ENCODE data around the gene OGDH.

OGDH gene

DNA sequence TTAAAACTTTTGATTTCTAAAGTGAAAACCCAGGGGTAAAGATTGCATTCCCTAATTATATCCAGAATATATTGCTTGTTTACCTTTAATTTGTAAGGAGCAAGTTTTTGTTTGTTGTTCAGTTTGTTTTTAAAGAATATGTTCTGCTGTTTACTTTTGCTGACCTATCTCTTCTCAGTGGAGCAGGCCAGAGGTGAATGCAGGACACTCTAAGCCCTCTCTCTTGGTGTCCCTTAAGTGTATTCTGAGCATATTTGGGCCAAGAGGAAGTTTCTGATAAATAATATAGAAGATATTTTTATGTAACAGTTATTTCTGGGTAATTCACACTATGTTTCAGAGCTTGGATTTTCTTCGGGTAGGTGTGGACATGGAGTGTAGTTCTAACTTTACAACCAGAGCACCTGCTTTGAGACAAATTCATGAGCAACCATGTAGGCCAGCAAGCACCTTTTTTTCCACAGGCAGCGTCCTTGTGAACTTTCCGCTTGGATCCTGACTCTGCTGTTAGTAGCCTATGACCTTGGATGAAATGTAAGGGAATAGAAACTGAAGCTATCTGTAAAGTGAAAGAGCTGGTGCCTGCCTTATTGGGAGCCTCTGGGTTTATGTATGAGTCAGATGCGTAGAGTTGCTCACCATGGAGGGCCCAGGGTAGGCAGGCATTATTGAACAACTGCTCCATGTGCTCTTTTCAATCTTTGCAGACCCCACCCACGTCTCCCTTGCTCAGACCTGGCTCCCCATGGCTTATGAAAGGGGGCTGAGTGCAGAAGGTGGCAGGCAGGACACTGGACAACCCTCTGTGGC lies 16.1 kb downstream of the OGDH start:
- Histone ChIP-seq H3K4me1 (ENCODE audit: control insufficient read depth in 1 of 2, insufficient read depth in 1 of 2, low read depth in 1 of 2, low read length in 1 of 2) (peaks cover 28 to 39% of the 10 kb centered on the region in 2 experiments), H3K27ac (peak overlapping the region; percentile 78)

GRCh38 chr7:44624318-44624717 lies 17.9 kb downstream of the OGDH start:
- Histone ChIP-seq H3K27me3 (no peaks in the 10 kb centered on the region), H3K36me3 (peaks cover 32% of the 10 kb centered on the region), H3K27ac (peak overlapping the region; percentile 16), H3K4me1 (ENCODE audit: control insufficient read depth in 1 of 2, insufficient read depth in 1 of 2, low read depth in 1 of 2, low read length in 1 of 2) (peaks cover 38 to 41% of the 10 kb centered on the region in 2 experiments), H3K9me3 (no peaks in the 10 kb centered on the region), H3K4me3 (ENCODE audit: low read depth in 1 of 2, low read length in 1 of 2) (no peak overlapping the region)
- TF ChIP-seq, protein P1, sequence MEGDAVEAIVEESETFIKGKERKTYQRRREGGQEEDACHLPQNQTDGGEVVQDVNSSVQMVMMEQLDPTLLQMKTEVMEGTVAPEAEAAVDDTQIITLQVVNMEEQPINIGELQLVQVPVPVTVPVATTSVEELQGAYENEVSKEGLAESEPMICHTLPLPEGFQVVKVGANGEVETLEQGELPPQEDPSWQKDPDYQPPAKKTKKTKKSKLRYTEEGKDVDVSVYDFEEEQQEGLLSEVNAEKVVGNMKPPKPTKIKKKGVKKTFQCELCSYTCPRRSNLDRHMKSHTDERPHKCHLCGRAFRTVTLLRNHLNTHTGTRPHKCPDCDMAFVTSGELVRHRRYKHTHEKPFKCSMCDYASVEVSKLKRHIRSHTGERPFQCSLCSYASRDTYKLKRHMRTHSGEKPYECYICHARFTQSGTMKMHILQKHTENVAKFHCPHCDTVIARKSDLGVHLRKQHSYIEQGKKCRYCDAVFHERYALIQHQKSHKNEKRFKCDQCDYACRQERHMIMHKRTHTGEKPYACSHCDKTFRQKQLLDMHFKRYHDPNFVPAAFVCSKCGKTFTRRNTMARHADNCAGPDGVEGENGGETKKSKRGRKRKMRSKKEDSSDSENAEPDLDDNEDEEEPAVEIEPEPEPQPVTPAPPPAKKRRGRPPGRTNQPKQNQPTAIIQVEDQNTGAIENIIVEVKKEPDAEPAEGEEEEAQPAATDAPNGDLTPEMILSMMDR (IDR thresholded peaks at IDR 0.05): no peak

More for the DNA sequence above, 16.1 kb downstream of the OGDH start:
- H3K9me3 ChIP-seq: no peaks in the 10 kb centered on the region
- TF ChIP-seq, protein P1 (IDR thresholded peaks at IDR 0.05): no peak
- H3K4me3 ChIP-seq (ENCODE audit: low read depth in 1 of 2, low read length in 1 of 2): no peak overlapping the region
- H3K27me3 ChIP-seq: no peaks in the 10 kb centered on the region
- peaks cover 39% of the 10 kb centered on the region for H3K36me3 ChIP-seq

- Histone ChIP-seq H3K27ac (peak overlapping the region; percentile 58), H3K4me1 (ENCODE audit: control insufficient read depth in 1 of 2, insufficient read depth in 1 of 2, low read depth in 1 of 2, low read length in 1 of 2) (peaks cover 50 to 53% of the 10 kb centered on the region in 2 experiments), H3K27me3 (no peaks in the 10 kb centered on the region), H3K9me3 (no peaks in the 10 kb centered on the region), H3K4me3 (ENCODE audit: low read depth in 1 of 2, low read length in 1 of 2) (no peak overlapping the region), H3K36me3 (peaks cover 31% of the 10 kb centered on the region)
- TF ChIP-seq, protein P1 (IDR thresholded peaks at IDR 0.05): no peak
Measured at GRCh38 chr7:44625526-44626471, 19.4 kb downstream of the OGDH start.

- peak overlapping the region; percentile 58 for H3K27ac ChIP-seq
- no peaks in the 10 kb centered on the region for H3K9me3 ChIP-seq
- TF ChIP-seq, protein P1 (IDR thresholded peaks at IDR 0.05): no peak
- H3K27me3 ChIP-seq: no peaks in the 10 kb centered on the region
- H3K4me3 ChIP-seq (ENCODE audit: low read depth in 1 of 2, low read length in 1 of 2): no peak overlapping the region
- H3K36me3 ChIP-seq: peaks cover 31% of the 10 kb centered on the region
- H3K4me1 ChIP-seq (ENCODE audit: control insufficient read depth in 1 of 2, insufficient read depth in 1 of 2, low read depth in 1 of 2, low read length in 1 of 2): peaks cover 50 to 53% of the 10 kb centered on the region in 2 experiments
Measured at GRCh38 chr7:44626620-44627019, 20.2 kb downstream of the OGDH start.

DNA sequence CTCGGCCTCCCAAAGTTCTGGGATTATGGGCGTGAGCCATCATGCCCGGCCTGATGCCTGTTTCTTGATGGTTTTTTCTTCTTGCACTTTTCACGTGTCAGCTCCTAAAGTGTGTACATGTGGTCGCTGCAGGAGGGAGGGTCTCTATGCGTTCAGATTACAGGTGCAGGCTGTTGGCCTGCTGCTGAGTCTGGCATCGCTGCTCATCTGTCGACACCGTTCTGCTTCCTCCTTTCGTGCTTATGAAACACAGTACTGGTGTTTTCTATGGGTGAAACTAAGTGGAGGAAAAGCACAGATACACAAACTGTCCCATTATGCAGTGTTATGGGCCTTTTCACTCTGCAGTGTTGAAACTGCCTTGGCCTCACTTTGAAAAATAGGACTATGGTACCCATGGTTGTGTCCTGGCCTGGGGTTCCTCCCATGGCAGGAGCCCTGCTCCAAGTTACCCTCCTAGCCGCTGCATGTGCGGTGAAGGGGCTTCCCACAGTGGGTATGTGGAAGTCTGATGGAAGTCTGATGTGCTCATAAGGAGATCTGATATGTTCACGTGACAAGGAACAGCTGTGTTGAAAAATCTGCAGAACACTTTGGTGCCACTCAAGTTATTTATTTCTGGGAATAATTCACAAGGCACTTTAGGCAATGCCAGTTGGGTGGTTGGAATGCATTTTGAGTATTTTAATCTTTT lies 23.5 kb downstream of the OGDH start:
- TF ChIP-seq, protein P1 (IDR thresholded peaks at IDR 0.05): no peak
- Histone ChIP-seq H3K27me3 (no peaks in the 10 kb centered on the region), H3K36me3 (peaks cover 24% of the 10 kb centered on the region), H3K27ac (peak overlapping the region; percentile 96), H3K9me3 (no peaks in the 10 kb centered on the region), H3K4me3 (ENCODE audit: low read depth in 1 of 2, low read length in 1 of 2) (peak overlapping the region; percentile 36 to 56), H3K4me1 (ENCODE audit: control insufficient read depth in 1 of 2, insufficient read depth in 1 of 2, low read depth in 1 of 2, low read length in 1 of 2) (peaks cover 67 to 70% of the 10 kb centered on the region in 2 experiments)
